HG03108 (cell line): Measurements from ENCODE around the gene CABP7.

Source experiments
- ATAC-seq: cut with Tn5 transposase; IDR thresholded peaks from one replicate; pipeline ENCODE4 v1.9.1; 2021; ENCODE audit warnings: moderate library complexity; ENCODE audit not compliant: unreplicated experiment

The CABP7 gene

GRCh38 chr22:29719899-29720645, at the start of gene CABP7:
Gene CABP7 (plus strand): TSS chr22:29720003. CDS start chr22:29720425, 422 bp downstream.
- ATAC-seq: no peak

GRCh38 chr22:29670626-29671025, 49.2 kb upstream of the CABP7 start:
- no peak for ATAC-seq

GRCh38 chr22:29673361-29674066, 46.3 kb upstream of the CABP7 start:
- no peak for ATAC-seq

- ATAC-seq: no peak
Observed at GRCh38 chr22:29674121-29674520, 45.7 kb upstream of the CABP7 start.

GRCh38 chr22:29679316-29679715, 40.5 kb upstream of the CABP7 start:
- ATAC-seq: no peak

- ATAC-seq: no peak
Observed at GRCh38 chr22:29683536-29683935, 36.3 kb upstream of the CABP7 start.

GRCh38 chr22:29684244-29684643, 35.6 kb upstream of the CABP7 start:
- no peak for ATAC-seq

- no peak for ATAC-seq
Observed at GRCh38 chr22:29689206-29689879, 30.5 kb upstream of the CABP7 start.

GRCh38 chr22:29689880-29690213, 30.0 kb upstream of the CABP7 start:
- ATAC-seq: no peak

- ATAC-seq: no peak
Observed at GRCh38 chr22:29690476-29690875, 29.3 kb upstream of the CABP7 start.

GRCh38 chr22:29691636-29692326, 28.0 kb upstream of the CABP7 start:
- ATAC-seq: no peak

GRCh38 chr22:29692327-29692640, 27.5 kb upstream of the CABP7 start:
- no peak for ATAC-seq

GRCh38 chr22:29693161-29693560, 26.6 kb upstream of the CABP7 start:
- ATAC-seq: no peak

GRCh38 chr22:29693671-29694070, 26.1 kb upstream of the CABP7 start:
- no peak for ATAC-seq

GRCh38 chr22:29695129-29695926, 24.5 kb upstream of the CABP7 start:
- no peak for ATAC-seq

GRCh38 chr22:29697853-29698598, 21.8 kb upstream of the CABP7 start:
- no peak for ATAC-seq

- ATAC-seq: no peak
Observed at GRCh38 chr22:29700206-29700899, 19.4 kb upstream of the CABP7 start.

- ATAC-seq: no peak
Observed at GRCh38 chr22:29700900-29701154, 19.0 kb upstream of the CABP7 start.

- no peak for ATAC-seq
Observed at GRCh38 chr22:29701155-29701999, 18.4 kb upstream of the CABP7 start.
